ENCODE data around the gene GATA3.
"Not testable (repeated sequence)": the region's sequence is repeated elsewhere in the genome, so short reads cannot be mapped to it uniquely, and the experiment has no call there.

GATA3 gene

DNA sequence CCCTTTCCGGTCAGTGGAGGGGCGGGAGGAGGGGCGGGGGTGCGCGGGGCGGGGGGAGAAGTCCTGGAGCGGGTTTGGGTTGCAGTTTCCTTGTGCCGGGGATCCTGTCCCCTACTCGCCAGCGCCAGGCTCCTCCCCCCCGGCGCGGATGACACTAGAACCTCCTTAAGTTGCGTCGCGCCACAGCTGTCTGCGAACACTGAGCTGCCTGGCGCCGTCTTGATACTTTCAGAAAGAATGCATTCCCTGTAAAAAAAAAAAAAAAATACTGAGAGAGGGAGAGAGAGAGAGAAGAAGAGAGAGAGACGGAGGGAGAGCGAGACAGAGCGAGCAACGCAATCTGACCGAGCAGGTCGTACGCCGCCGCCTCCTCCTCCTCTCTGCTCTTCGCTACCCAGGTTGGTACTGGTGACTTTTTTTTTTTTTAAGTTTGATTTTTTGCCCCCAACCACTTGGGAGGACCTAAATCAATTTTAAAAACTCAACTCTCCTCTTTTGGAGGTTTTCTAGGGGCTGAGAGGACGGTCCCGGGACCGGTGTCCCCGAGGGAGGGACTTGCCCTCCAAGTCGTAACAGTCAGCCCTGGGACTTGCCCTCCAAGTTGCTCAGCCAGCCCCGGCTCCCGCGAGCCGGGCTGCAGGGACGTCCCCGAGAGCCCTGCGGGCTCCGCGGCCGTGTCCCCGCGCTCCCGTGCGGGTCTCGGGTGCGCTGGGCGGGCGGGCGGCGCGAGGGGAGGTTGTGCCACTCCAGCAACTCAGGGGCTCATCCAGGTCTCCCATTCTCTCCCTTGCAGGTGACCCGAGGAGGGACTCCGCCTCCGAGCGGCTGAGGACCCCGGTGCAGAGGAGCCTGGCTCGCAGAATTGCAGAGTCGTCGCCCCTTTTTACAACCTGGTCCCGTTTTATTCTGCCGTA lies at the start of gene GATA3:
GATA3 (plus strand) TSS at position 195 of the 914 bp plus-strand sequence. CDS start 968 bp downstream, outside the sequence.
- DNase-seq = peak; percentile 80

DNA sequence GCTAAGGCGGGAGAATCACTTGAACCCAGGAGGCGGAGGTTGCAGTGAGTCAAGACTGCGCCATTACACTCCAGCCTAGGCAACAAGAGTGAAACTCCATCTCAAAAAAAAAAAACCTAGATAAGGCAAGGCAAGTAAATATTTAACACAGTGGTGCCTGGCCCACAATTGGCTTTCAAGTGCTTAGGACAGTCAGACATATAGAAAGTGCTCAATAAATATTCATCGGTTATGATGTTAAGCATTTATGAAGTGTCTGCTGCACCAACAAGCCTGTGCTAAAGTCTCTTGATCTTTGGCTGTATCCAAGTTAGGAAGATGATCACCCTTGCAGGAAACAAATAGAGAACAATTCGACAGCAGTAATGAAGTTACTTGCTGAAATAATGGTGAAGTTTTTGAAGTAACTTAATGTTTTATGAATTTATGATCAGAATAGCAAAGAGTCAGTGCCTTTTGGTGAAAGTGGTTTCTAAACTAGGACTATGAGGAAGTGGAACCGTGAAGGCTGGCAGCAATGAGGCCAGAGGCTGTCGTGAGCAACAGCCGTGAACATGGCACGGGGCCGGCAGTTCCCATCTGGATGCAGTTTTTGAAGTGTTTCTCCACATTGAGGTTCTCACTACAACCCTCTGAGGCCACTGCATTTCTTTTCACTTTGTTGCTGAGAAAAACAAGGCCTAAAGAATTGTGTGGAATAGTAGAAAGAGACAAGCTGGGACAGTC lies 48.1 kb upstream of the GATA3 start:
- DNase-seq = no peak

DNA sequence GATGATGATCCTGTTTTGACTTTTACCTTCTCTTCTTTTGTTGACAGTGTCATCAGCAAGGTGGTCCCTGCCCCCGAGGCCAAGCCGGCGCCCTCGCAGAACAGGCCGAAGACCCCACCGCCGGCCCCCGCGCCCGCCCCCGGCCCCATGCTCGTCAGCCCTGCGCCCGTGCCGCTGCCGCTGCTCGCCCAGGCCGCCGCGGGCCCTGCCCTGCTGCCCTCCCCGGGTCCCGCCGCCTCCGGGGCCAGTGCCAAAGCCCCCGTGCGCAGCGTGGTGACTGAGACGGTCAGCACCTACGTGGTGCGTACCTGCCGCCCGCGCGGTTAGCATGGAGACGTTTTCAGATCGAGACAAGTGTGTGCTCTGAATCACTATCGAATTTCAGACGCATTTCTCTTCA lies 45.5 kb upstream of the GATA3 start:
- no peak for DNase-seq

DNA sequence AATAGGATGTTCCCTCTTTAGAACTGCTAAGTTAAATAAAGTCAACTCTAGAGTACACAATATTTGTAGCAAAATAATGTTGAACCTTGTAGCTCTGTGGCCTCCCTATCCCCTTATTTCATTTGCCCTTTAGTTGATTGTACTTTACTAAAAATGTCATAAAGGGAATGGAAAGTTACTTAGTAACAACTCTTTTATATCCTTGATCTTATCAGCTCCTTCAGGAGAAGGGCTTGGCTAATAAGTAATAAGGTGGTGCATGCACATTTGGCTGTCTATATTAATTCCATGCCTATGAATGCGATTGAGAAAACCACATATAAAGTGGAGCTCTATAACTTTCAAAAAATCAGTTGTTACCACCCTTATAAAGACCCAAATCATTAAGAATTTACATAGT lies 41.5 kb upstream of the GATA3 start:
- no peak for DNase-seq

DNA sequence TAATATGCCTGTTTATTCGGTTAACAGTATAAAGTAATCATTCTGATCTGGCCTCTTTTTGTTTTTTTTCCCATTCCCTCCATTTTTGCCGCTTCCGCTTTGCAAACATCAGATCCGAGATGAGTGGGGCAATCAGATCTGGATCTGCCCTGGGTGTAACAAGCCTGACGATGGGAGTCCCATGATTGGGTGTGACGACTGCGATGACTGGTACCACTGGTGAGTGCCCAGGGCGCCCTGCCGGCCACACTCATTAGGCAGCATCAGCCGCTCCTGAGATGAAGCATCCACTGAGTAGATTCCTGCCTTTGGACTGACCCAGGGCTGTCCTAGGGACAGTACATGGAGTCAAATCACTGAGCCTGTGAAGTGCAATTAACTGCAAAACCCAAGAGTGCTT lies 40.9 kb upstream of the GATA3 start:
- DNase-seq = no peak

DNA sequence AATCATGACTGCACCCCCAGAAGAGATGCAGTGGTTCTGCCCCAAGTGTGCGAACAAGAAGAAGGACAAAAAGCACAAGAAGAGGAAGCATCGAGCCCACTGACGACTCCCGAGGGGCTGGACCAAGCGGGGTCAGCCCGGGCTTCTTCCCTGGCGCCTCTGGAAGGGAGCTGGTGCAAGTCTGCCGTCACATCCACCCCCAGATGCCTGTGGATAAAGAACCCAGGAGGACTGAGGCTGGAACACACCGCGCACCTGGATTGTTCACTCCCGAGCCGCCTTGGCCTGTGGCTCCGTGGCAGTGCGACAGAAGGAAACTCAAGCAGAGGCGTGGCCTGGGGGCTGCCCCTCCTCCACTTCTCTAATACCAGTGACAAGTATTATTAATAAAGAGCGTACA lies 39.8 kb upstream of the GATA3 start:
- DNase-seq = no peak

DNA sequence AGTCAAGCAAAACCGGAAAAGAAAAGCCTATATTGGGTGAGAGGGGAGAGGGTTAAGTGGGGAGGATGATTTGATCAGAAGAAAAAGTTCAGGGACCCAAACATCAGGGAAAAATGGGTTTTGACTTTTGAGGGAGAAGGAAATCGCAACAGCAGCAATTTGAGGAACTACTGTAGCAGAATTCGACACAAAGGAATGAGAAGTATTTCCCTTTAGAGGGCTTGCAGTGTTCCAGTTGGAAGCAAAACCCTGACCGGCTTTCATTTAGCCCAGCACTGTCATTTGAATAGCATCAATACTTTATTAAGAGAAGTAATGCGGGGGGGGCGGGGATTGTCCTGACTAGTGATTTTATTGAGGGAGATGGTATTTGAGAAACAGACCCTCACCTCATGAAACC lies 37.2 kb upstream of the GATA3 start:
- DNase-seq = no peak

DNA sequence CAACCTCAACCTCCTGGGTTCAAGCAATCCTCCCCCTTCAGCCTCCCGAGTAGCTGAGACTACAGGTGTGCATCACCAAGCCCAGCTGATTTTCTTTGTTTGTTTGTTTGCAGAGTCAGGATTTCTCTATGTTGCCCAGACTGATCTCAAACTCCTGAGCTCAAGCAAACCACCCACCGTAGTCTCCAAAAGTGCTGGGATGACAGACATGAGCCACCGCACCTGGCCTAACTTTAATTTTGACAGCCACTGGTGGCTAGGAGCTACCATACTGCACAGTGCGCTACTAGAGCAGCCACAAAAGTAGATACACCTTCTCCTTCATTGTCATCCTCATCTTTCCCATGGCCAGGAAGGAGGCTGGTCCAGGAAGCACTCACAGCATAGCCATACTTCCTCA lies 31.2 kb upstream of the GATA3 start:
- DNase-seq = no peak

DNA sequence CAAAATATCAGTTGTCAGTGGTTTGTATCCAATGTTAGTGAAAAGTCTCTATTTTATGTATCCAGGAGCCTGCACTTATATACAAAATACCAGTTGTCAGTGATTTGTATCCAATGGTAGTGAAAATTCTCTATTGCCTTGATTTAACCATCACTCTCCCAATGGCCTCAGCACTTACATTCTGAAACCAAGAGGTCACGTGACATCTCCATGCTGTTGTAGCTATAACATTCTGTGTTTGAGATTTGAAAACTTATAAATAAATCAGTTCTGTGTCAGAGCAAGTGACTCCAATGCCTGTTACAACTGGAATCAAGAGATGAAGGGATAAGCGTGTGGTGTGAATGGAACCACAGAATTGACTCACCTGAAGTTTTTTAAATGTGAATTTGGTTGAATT lies 30.6 kb upstream of the GATA3 start:
- no peak for DNase-seq

DNA sequence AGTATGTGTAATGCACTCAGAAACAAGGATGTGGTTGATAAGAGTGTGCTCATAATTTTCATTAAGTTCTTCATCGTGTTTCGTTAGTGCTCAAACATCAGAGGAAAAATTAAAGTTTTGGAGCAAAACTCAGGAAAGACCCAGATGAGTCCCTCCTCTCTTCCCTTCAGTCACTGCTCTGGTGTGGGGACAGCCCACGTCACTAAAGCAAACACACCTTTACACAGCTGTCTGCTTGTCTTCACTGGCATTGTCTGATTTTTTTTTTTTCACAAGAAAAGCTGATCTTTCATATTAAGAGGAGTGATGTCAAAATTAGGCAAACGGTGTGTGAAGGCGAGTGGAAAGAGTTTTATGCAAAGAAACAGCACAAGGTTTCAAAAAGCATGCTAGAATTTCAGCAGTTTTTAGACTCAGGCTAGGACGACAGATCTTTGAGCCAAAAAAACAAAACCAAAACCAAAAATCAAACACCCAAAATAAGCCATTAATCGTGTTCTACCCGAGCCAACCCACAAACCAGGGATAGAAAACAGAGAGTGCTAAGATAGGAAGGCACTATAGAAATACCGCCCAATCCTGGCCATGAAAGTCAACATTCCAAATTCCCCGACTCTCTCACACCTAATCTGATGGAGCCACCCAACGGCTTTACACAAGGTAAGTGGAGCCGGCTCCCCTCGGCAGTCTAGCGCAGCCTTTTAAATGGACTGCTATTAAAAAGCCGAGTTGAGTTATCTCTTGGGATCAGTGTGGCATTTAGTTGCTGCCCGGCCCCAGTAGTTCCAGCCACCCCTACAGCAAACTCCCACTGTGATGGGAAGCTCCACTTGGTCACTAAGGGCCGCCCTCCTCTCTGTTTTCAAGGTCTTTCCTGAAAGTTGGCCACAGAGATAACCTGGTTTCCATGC lies 27.9 kb upstream of the GATA3 start:
- DNase-seq = no peak

DNA sequence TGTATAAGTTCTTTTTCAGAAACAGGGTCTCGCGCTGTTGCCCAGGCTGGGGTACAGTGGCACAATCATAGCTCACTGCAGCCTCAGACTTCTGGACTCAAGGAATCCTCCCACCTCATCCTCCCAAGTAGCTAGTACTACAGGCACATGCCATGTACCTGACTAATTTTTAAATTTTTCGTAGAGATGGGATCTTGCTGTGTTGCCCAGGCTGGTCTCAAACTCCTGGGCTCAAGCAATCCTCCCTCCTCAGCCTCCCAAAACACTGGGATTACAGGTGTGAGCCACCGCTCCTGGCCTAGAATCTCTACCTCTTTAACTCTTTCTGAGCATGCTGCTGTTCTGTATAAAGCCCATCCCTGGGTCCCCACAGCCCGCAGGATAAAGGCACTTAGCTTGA lies 23.3 kb upstream of the GATA3 start:
- DNase-seq = not testable (repeated sequence)

DNA sequence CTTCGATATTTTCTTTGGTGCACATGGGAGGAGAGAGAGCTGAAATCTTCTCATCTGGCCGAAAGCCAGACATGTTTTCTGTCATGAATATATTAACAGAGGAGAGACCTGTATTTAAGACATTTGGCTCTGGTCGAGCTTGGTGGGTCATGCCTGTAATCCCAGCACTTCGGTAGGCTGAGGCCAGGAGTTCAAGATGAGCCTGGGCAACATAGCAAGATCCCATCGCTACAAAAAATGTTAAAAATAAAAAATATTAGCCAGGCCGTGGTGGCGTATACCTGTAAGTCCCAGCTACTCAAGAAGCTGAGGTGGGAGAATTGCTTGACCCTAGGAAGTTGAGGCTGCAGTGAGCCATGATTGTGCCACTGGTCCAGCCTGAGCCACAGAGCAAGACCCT lies 21.9 kb upstream of the GATA3 start:
- no peak for DNase-seq

DNA sequence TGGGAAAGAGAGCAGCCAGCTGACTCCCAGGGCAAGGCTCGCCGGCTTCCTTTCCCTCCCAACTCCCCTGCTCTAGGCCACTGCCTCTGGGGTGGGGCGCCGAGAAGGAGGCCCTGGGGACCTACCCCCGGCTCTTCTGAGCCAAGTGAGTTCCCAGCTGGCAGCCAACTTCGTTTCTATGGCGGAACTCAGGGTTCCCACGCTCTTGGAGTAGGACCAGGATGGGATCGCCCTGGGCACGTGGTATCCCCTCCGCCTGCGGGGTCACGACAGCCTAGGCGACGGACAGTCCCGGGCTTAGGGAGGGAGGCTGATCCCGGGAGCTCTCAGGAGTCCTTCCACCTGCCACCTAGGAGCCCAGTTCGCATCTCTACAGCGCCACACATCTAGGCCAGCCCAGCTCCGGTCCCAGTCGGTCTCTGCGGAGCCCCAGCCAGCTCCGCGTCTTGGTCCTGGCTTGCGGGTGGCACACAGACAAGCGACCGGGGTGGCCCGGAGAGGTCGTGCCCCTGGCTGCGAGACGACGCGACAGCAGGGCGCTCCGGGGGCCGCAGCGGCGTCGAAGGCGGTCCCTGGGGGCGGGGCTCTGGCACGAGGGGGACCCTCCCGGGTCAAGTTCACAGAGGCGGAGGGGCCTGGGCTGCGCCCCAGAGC lies 20.5 kb upstream of the GATA3 start:
- DNase-seq = no peak

DNA sequence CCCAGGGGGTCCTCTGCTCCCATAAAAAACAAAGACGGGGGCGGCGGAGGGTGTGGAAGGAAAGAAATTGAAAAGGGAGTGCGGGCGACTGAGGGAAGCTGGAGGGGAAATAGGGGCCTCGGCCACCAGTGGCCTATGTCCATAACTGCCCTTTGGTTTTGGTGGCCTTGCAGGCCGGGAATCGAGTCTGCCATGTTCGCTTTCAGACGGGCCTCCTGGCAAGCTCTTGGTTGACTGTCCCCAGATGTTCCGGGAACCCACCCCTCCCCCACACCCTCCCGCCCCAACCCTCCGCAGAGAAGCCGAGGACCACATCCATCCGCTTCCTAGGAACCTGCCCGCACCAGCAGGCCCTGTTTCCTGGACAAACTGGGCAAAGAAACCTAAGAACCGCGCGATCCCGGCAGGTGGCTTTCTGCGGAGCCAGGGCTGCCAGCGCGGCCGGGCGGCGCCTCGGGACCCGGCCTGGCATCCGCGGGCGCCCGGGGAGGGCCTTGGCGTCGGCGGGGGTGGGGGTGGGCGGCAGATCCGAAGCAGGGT lies 20.0 kb upstream of the GATA3 start:
- DNase-seq = no peak

DNA sequence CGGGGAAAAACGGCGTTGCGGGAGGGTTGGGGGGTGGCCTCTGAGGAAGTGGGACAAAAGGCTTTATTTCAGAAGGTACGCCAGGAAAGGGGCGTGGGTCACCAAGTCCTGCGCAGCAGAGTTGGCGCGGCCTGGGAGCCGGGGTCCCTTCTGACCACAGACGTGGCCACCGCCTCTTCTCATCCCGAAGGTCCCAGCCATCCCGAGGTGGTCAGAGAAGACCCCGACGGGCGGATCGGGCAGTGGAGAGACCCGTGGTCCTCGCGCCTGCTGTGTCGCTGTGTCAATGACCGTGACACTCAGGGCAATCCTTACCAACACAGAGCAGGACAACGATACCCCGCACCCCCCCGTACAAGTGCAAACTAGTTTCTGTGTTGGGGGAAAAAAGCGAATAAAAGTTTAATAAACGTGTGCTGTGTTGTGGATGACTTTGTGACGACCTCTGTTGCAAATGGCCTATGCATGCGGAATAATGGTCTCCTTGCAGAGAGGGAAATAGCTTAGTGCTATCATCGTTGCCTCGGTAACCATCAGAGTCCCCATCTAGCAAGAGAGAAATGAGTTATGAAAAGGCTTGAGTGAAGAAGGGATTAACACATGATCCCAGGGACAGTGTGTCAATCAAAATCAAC lies 19.4 kb upstream of the GATA3 start:
- DNase-seq = no peak

DNA sequence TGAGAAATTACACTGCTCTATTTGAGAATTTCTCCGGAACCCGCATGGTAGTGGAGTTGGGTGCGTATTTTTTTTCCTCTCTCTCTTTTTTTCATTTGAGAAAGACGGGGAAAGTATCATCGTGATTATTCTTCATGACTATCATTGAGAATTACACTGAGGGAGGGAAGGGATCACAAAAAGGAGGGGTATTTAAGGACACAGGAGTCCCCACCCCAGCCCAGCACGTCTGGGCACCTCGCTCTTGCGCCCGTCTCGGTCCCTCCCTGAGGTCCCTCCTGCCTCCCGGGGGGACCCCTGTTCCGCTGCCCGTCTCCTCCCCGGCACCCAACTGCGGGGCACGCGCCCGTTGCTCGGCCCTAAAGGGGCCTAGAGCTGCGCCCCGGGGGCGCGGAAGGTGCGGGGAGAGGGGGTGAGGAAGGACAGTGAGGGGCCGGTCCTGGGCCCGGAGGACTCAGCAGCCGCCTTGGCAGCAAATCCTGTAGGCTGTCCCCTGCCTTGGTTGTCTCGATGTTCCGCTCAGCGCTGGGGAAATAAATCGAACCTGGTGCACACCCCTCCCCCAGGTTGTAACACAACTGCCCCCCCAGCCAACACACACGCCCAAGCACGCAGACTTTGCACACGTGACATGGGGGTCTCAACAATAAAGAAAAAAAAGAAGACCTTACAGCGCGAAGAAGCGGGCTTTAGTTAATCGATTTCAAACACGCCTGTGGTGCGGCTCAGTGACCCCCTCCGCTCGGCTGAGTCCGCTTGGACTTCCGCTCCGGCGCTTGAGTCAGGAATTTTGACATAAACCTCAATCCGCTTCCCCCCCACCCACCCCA lies 18.6 kb upstream of the GATA3 start:
- no peak for DNase-seq

DNA sequence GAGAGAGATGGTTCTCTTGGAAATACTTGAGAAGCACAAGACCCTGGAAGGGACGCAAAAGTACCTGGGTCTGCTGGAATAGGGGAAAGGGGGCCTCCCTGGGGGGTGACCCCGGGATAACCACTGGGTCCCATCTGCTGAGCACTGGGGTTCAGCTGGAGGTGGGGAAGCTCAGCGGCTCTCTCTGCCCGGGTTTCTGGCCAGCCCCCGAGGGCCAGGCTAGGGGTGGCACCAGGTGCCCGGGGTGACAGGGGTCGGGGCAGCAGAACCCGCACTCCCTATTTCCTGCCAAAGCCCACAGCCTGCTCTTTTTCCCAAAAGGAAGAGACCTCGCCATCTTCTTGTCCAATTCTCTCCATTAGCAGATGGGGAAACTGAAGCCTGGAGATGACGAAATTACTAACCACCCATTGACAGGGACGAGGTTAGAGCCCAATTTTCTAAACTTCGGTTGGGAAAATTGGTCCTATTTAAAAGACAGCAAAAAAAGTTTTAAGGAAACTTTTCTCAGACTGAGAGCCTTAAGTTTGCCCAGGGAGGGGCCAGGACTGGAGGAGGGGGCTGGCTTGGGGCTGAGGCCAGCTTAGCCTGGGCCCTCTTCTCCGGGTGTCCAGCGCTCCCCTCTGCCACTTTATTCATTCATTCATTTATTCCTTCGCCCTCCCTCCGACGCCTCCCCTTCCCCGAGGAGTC lies 17.8 kb upstream of the GATA3 start:
- no peak for DNase-seq

DNA sequence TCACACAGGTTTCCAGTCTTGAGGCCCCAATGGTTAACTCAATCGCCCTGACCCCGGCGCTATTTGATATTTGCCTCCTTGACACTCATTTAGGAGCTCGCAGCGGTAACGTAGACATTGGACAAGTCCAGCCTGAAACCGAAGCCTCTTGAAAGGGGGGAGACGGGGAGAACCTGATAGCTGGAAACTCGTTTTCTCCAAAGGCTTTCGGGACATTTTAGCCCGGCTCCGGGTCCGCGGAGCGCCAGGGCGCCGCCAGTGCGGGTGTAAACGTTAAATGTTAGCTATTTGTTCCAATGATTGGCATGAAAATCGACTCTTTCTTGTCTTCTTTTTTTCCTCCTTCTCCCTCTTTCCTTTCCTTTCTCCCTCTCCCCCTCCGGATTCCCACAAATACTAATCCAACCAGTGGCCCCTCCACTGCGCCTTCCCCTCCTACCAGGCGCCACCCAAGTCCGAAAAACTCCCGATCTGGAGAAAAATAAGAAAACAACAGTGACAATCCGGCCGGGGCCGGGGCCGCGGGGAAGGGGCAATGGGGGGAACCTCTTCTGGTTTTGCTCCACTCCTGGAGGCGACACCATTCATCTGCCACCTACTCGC lies 17.2 kb upstream of the GATA3 start:
- no peak for DNase-seq

DNA sequence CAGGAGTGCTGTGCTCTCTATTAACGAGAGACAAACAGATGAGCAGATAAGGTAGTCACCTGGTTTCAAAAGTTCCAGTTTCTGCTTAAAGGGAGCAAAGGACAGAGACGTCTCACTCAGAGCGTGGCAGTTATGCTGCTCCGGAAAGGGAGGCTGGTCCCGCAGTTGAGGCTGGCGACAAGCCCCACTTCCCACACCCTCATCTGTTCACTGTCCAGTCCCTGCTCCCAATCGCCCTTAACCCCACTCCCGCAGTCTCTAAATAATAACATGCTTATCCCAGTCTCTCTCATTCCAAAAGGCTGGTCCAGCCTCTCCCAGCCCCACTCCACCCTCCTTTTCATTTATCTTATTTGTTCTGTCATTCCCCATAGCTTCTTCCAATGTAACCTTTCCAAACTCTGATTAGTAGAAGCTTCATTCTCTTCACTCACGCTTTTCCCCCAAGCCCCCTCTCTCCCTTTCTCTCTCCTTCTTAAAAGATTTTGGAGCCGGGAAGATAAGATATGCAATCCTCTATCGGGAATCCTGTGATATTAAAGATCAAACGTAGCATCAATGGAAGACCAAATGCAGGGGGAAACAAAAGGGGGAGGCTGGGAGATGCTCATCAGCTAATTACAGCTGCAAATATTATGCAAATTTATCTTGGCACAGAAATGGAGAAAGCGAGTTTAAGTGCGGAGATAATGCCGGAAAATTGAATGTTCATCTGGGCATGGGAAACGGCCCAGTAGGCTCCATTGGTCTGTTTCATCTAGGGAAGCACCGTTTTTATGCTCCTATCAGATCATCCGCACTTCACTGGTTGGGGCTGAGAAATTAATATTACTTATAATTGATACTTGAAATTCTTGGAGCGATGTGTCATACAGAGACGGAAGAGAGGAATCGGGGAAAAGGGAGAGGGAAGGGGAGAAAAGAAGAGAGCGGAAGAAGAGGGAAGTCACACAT lies 16.3 kb upstream of the GATA3 start:
- no peak for DNase-seq

All from CD4-positive, alpha-beta T cell treated with Interferon gamma for 1 hour (primary cell).